CD4-positive, CD25-positive, alpha-beta regulatory T cell (primary cell): ENCODE data around the gene HAGH. TPM values are rescaled to one million over a fixed set of nuclear protein-coding genes. Genes with fewer than 3 reads are reported as not detected.

Source experiments
- ATAC-seq, 2 donors: fragments of 150-1000 bp; cut with Tn5 transposase; one replicate each; pipeline ENCODE4 v1.10.0; 2021; ENCODE audit warnings: low read depth in 2 of 2, moderate number of reproducible peaks in 2 of 2, moderate library complexity in 1 of 2
- DNase-seq, 3 donors: peaks; one replicate each; pipeline versions ENCODE4 v3.0.0 to v3.0.0-alpha.2; 2012 to 2022; ENCODE audit warnings: mixed read lengths in 1 of 3
- H3K27ac ChIP-seq: one replicate; pipeline ENCODE4 v1.7.0; 2013; ENCODE audit warnings: mild to moderate bottlenecking, low read length; ENCODE audit not compliant: insufficient read depth, poor library complexity, severe bottlenecking
- H3K27me3 ChIP-seq: one replicate; pipeline ENCODE4 v1.7.0; 2013; ENCODE audit warnings: low read length; ENCODE audit not compliant: control insufficient read depth, insufficient read depth
- H3K36me3 ChIP-seq: one replicate; pipeline ENCODE4 v1.7.0; 2013; ENCODE audit warnings: mild to moderate bottlenecking, low read length, moderate library complexity; ENCODE audit not compliant: control insufficient read depth, insufficient read depth
- H3K4me1 ChIP-seq: 2 replicates; pipeline ENCODE4 v1.7.0; 2013; ENCODE audit warnings: mild to moderate bottlenecking, low read length; ENCODE audit not compliant: insufficient read depth, control insufficient read depth, poor library complexity, severe bottlenecking
- H3K4me3 ChIP-seq: one replicate; pipeline ENCODE4 v1.7.0; 2013; ENCODE audit warnings: low read depth, mild to moderate bottlenecking, low read length, moderate library complexity
- H3K9me3 ChIP-seq, 2 experiments: 1 replicate in 1 of 2; 2 replicates in 1 of 2; pipeline ENCODE4 v1.7.0; 2013; ENCODE audit warnings: low read length in 2 of 2, mild to moderate bottlenecking in 1 of 2, moderate library complexity in 1 of 2; ENCODE audit not compliant: control insufficient read depth in 2 of 2
- H3K27ac Mint-ChIP-seq, 3 donors: one replicate each; pipeline ENCODE4 v1.8.0; 2020 to 2022; ENCODE audit warnings: mild to moderate bottlenecking in 3 of 3, mixed read lengths in 3 of 3, moderate library complexity in 2 of 3
- H3K27me3 Mint-ChIP-seq: one replicate; pipeline ENCODE4 v1.8.0; 2022; ENCODE audit warnings: mild to moderate bottlenecking, mixed read lengths
- H3K36me3 Mint-ChIP-seq: one replicate; pipeline ENCODE4 v1.8.0; 2020; ENCODE audit warnings: mixed read lengths
- H3K4me1 Mint-ChIP-seq, 4 donors: one replicate each; pipeline ENCODE4 v1.8.0; 2020 to 2022; ENCODE audit warnings: mixed read lengths in 4 of 4, mild to moderate bottlenecking in 1 of 4
- H3K4me3 Mint-ChIP-seq, 4 donors: one replicate each; pipeline ENCODE4 v1.8.0; 2020 to 2022; ENCODE audit warnings: mild to moderate bottlenecking in 4 of 4, mixed read lengths in 4 of 4, moderate library complexity in 3 of 4
- H3K9me3 Mint-ChIP-seq, 7 donors: one replicate each; pipeline ENCODE4 v1.8.0; 2020 to 2022; ENCODE audit warnings: mixed read lengths in 7 of 7, mild to moderate bottlenecking in 3 of 7, moderate library complexity in 2 of 7
- polyA plus RNA-seq, 4 donors: library from polyadenylated mRNA; unstranded; fragments of 300-500 nt; fragmentation: Illumina TruSeq; gene quantifications; one replicate each; pipeline ENCODE4 v1.2.3, GENCODE V29; 2021
- total RNA-seq: library from RNA; stranded (reverse); gene quantifications from one replicate; pipeline ENCODE4 v1.2.3, GENCODE V29; 2022

Gene HAGH
- total and polyA plus RNA-seq, 5 donors from 2014 or later, result 36.1 to 69.1 (median 46.4) TPM

DNA sequence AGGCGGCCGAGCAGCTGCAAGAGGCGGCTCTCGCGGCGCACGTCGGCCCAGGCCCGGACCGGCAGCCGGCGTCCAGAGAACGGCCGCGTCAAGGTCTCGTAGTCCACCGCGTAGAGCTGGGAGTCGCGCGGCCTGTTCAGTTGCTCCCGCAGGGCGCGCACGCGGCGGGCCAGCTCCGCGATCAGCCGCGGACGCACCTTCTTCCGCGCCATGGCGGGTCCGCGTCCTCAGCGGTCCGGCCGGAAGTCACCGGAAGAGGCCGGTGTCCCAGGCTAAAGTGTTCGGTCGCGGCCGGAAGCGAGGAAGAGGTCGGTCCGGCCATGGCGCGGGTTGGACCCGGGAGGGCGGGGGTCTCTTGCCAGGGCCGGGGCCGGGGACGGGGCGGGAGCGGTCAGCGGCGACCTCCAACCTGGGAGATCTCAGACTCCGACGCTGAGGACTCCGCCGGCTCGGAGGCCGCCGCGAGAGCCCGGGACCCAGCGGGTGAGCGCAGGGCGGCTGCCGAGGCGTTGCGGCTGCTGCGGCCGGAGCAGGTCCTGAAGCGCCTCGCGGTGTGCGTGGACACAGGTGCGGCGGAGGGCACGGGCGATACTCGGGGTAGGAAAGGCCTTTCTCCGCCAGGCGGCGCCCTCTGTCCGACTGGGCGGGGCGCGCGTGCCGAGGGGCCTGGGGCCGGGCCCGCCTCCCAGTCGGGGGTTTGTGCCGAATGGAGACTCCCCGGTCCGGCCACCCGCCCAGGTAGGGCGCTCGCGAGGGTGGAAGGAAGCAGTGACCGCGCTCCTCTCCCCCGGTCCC lies 53.5 kb downstream of the HAGH start, which contains the start of gene MRPS34:
Gene MRPS34, minus strand, starts transcription at position 227 of the 795 bp plus-strand sequence. Its CDS starts 15 bp downstream, at position 212.
- ATAC-seq, result peak; percentile 50 to 51
- Histone ChIP-seq H3K9me3 (no peaks in the 10 kb centered on the region), H3K4me1 (peaks cover 46% of the 10 kb centered on the region), H3K36me3 (peaks cover 12% of the 10 kb centered on the region), H3K4me3 (peak within 1 kb of the TSS; percentile 77), H3K27ac (peak within 1 kb of the TSS; percentile 85), H3K27me3 (no peaks in the 10 kb centered on the region)
- Mint-ChIP-seq H3K27me3 (no peaks in the 10 kb centered on the region), H3K27ac (peak within 1 kb of the TSS; percentile 85 to 97 (median 97)), H3K4me1 (peaks cover 0 to 18% (median 1%) of the 10 kb centered on the region in 4 donors), H3K4me3 (peak within 1 kb of the TSS; percentile 89 to 98 (median 97)), H3K36me3 (peaks cover under 1% of the 10 kb centered on the region), H3K9me3 (no peaks in the 10 kb centered on the region)
- DNase-seq, result peak; percentile 69 to 90 (median 78)

DNA sequence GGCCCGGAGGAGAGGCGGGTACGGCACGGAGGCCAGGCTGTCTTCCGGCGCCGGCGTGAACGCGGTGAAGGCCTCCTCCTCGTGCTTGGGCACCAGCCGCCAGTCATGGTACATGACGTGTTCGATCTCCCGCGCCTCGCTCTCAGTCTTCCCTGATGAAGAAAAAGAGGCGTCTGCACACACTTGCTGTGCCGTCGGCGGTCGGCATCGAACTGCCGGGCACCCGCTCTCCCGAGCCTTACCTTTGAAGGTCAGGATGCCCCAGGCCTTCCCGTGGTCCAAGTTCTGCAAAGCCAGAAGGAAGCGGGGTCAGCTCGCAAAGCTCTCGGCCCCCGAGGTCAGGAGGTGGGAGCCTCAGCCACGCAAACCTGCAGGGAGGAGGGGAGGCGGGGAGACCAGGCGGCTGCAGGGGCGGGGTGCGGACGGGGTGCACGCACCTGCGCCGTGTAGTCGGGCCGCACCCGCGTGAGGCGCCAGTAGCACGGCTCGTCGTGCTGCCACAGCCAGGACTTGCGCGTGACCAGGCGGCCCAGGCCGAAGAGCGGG lies 54.2 kb downstream of the HAGH start, which contains the start of gene EME2:
Gene EME2, plus strand, starts transcription at position 449 of the 546 bp plus-strand sequence. CDS start 418 bp downstream, outside the sequence.
- Histone ChIP-seq H3K4me3 (peak within 1 kb of the TSS; percentile 77), H3K4me1 (peaks cover 46% of the 10 kb centered on the region), H3K36me3 (peaks cover 9% of the 10 kb centered on the region), H3K27me3 (no peaks in the 10 kb centered on the region), H3K9me3 (no peaks in the 10 kb centered on the region), H3K27ac (peak within 1 kb of the TSS; percentile 85)
- no peaks in the 10 kb centered on the region for H3K9me3 Mint-ChIP-seq
- DNase-seq, result peak; percentile 25 to 72 (median 45)
- no peaks in the 10 kb centered on the region for H3K27me3 Mint-ChIP-seq
- H3K36me3 Mint-ChIP-seq, result peaks cover 3% of the 10 kb centered on the region
- peaks cover 0 to 18% (median 1%) of the 10 kb centered on the region in 4 donors for H3K4me1 Mint-ChIP-seq
- H3K4me3 Mint-ChIP-seq, result peak within 1 kb of the TSS; percentile 89 to 98 (median 97)
- peak; percentile 12 to 15 for ATAC-seq
- peak within 1 kb of the TSS; percentile 85 to 97 (median 97) for H3K27ac Mint-ChIP-seq

DNA sequence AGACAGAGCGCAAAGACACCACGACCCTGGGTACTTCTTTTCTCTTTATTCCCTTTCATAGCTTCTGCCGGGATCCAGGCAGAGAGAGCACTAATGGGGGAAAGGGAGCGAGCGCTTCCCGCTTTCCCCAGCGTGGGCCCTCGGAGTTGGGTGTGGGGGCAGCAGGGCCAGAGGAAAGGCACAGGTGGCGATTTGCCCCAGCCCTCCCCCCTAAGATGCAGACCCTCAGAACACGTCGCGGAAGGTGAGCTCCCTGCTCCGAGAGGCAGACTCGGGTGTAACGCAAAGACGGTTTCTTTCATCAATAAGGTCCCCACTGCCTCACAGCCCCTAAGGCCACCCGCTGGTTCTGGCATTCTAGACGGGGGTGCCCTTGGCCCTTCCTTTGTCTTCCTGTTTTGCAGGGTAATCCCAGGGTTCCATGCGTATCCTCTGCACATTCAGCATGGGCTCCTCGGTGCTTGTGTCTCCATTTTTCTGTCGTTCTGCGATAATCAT lies 54.7 kb downstream of the HAGH start:
- DNase-seq (no peak), ATAC-seq (no peak)
- Histone ChIP-seq H3K36me3 (peaks cover 4% of the 10 kb centered on the region), H3K27me3 (no peaks in the 10 kb centered on the region), H3K9me3 (no peaks in the 10 kb centered on the region), H3K4me1 (peaks cover 46% of the 10 kb centered on the region), H3K27ac (peak overlapping the region; percentile 85), H3K4me3 (peak overlapping the region; percentile 77)
- Mint-ChIP-seq H3K27ac (peak overlapping the region; percentile 85 to 97 (median 97)), H3K4me3 (peak overlapping the region; percentile 89 to 98 (median 97)), H3K27me3 (no peaks in the 10 kb centered on the region), H3K4me1 (peaks cover 0 to 18% (median 1%) of the 10 kb centered on the region in 4 donors), H3K9me3 (no peaks in the 10 kb centered on the region), H3K36me3 (peaks cover 3% of the 10 kb centered on the region)

DNA sequence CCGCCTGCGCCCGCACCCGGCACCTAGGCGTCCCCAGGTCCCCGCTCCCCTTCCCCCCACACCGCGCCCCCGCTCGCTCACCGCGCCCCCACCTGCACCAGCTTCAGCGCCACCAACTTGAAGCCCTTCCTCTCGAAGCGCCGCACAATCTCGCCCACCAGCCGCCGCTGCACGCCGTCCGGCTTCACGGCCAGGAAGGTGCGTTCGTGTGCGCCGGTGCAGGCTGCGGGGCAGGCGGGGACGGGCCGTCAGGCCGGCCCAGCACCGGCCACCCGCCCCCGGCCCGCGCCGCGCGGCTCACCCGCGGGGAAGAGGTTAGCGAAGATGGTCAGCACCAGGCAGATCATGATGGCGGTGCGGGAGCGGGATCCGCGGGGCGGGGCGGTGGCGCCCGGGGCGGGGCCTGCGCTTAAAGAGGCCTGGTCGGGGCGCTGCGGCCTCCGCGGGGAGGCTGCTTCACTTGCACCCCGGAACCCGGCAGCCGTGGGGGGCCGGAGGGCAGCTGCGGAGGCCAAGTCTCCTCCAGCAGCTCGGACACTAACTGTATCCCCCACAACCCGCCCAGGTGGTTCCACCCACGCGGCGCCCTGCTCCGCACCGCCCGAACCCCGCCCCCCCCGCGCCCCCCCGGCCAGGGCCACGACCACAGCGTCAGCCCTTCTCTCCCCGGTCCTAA lies 55.3 kb downstream of the HAGH start, which contains the start of gene NME3:
Gene NME3, minus strand, starts transcription at position 356 of the 676 bp plus-strand sequence. Its CDS starts 9 bp downstream, at position 347.
- peak; percentile 64 to 76 (median 73) for DNase-seq
- peak; percentile 56 to 58 for ATAC-seq
- no peaks in the 10 kb centered on the region for H3K9me3 Mint-ChIP-seq

DNA sequence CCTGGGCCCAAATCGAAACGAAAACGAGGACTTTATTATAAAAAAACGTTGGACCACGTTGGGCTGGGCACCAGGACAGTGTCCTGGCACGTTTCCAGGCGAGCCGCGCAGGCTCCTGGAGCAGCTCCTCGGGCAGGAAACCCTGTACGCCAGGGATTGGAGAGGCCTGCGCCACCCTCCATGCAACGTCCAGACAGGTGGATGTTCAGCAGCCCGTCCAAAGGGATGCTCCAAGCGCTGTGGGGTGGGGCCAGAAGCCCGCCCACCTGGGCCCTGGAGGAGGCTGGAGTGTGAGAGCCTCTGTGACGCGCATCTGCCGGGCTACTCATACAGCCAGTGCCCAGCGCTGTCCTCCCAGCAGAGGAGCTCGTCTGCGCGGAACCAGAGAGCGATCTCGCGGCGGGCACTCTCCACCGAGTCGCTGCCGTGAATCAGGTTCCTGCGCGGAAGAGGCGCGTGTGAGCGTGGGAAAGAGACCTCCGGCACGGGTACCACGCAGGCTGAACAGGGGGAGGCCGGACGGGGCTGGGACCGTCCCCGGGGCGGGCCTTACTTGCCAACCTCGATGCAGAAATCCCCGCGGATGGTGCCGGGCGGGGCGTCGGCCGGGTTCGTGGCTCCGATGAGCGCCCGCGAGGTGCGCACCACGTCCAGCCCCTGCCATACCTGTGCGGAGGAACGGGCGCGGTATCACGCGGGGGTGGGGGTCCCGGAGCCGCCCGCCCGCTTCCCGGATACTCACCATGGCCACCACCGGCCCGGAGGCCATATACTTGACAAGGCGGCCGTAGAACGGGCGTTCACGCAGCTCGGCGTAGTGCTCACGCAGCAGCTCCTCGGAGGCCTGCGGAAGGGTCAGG lies 56.1 kb downstream of the HAGH start:
- peak overlapping the region; percentile 85 to 89 (median 86) for H3K4me3 Mint-ChIP-seq
- H3K9me3 ChIP-seq, result no peaks in the 10 kb centered on the region
- peaks cover 7% of the 10 kb centered on the region for H3K36me3 ChIP-seq
- H3K36me3 Mint-ChIP-seq, result peaks cover 3% of the 10 kb centered on the region
- H3K4me3 ChIP-seq, result no peak overlapping the region
- peak overlapping the region; percentile 69 for H3K27ac ChIP-seq
- H3K27ac Mint-ChIP-seq, result peak overlapping the region in 2 of 3 donors; percentile 52 to 71
- H3K27me3 ChIP-seq, result no peaks in the 10 kb centered on the region
- peaks cover 46% of the 10 kb centered on the region for H3K4me1 ChIP-seq
- no peaks in the 10 kb centered on the region for H3K27me3 Mint-ChIP-seq
- no peaks in the 10 kb centered on the region for H3K9me3 Mint-ChIP-seq
- H3K4me1 Mint-ChIP-seq, result peaks cover 0 to 17% (median 1%) of the 10 kb centered on the region in 4 donors
- DNase-seq, result peak; percentile 20 to 32 (median 31)
- peak in 1 of 2 donors; percentile 4 for ATAC-seq

More for the DNA sequence above, 55.3 kb downstream of the HAGH start, which contains the start of gene NME3:
- peak within 1 kb of the TSS; percentile 85 for H3K27ac ChIP-seq
- peaks cover 2% of the 10 kb centered on the region for H3K36me3 ChIP-seq
- Mint-ChIP-seq H3K4me3 (peak within 1 kb of the TSS; percentile 89 to 98 (median 97)), H3K27me3 (no peaks in the 10 kb centered on the region), H3K4me1 (peaks cover 0 to 18% (median 1%) of the 10 kb centered on the region in 4 donors), H3K36me3 (peaks cover 3% of the 10 kb centered on the region), H3K27ac (peak within 1 kb of the TSS; percentile 85 to 97 (median 97))
- no peaks in the 10 kb centered on the region for H3K9me3 ChIP-seq
- H3K4me3 ChIP-seq, result peak within 1 kb of the TSS; percentile 77
- H3K27me3 ChIP-seq, result no peaks in the 10 kb centered on the region
- H3K4me1 ChIP-seq, result peaks cover 46% of the 10 kb centered on the region

DNA sequence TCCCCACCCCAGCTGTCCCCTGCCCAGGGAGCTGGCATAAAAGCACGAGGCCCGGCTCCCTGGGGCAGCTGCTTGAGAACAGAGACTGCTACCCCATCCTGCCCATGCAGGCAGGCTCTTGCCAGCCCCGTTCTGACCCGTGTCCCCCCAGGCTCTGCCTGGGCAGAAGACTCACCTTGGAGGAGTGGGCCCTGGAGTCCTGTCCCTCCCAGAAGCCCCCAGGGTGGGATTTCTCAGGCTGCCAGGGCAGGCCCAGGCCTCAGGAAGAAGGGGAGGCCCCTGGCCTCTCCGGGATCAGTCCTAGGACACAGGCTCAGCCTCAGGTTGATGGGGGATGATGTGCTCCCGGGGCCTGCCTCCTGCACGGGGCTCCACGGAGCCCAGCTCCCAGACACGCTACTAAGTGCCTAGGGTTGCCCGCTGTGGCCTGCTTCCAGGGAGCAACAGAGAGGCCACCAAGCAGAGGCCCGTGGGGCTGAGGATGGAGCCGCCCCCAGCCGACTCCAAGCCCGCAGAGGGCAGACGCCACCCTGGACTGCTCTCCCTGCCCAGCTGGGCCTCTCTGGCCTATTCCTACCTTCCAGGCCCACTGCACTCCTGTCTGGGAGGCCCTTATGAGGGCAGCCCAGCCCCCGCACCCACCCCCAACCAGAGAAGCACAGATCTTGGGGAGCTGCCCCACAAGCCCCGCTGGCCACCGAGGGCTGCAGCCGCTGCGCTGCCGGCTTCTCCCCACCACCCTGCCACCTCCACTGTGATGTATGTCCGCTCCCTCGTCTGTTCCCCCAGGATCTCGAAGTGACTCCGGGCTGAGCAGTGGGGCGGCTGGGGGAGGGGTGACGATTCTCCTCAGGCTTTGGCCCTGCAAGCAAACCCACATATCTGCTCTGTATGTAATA lies 57.0 kb downstream of the HAGH start:
- Mint-ChIP-seq H3K27ac (peak overlapping the region in 1 of 3 donors; percentile 52), H3K4me3 (peak overlapping the region; percentile 77 to 86 (median 85)), H3K4me1 (peaks cover 0 to 15% (median 1%) of the 10 kb centered on the region in 4 donors), H3K27me3 (no peaks in the 10 kb centered on the region), H3K36me3 (peaks cover 3% of the 10 kb centered on the region), H3K9me3 (no peaks in the 10 kb centered on the region)
- Histone ChIP-seq H3K4me3 (no peak overlapping the region), H3K27me3 (no peaks in the 10 kb centered on the region), H3K36me3 (peaks cover 11% of the 10 kb centered on the region), H3K27ac (peak overlapping the region; percentile 69), H3K4me1 (peaks cover 38% of the 10 kb centered on the region), H3K9me3 (no peaks in the 10 kb centered on the region)
- DNase-seq, result no peak
- no peak for ATAC-seq
